SIG-M5 treated with dmso at 0.1 percent for 504 hours (cell line): ENCODE results near the gene ZNF891.

ENCODE experiments used
- DNase-seq: peaks from one replicate; lab custom pipeline; 2025; ENCODE audit not compliant: unreplicated experiment; lab: John Stamatoyannopoulos, UW

ZNF891 gene

GRCh38 chr12:133130038-133130807 is at the start of gene ZNF891, which contains the start of gene ZNF10:
Gene ZNF891, minus strand, starts transcription at chr12:133130274. Its CDS starts 8,356 bp downstream, at chr12:133121918.
Gene ZNF10, plus strand, starts transcription at chr12:133130627. Its CDS starts 13,866 bp downstream, at chr12:133144493.
- DNase-seq, result peak; percentile 83

DNA sequence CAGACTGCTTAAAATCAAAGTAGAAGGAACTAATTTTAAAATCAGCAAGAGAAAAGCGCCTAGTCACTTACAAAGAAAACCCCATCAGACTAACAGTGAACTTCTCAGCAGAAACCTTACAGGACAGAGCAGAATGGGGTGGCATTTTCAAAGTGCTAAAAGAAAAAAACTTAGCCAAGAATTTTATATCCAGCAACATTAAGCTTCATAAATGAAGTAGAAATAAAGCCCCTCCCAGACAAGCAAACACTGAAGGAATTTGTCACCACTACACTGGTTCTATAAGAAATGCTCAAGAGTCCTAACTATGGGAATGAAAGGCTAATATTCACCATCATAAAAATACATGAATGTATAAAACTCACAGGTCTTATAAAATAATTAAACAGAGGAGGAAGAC is 44.8 kb upstream of the ZNF891 start:
- DNase-seq, result no peak

GRCh38 chr12:133172491-133172890 is 42.4 kb upstream of the ZNF891 start:
- no peak for DNase-seq

DNA sequence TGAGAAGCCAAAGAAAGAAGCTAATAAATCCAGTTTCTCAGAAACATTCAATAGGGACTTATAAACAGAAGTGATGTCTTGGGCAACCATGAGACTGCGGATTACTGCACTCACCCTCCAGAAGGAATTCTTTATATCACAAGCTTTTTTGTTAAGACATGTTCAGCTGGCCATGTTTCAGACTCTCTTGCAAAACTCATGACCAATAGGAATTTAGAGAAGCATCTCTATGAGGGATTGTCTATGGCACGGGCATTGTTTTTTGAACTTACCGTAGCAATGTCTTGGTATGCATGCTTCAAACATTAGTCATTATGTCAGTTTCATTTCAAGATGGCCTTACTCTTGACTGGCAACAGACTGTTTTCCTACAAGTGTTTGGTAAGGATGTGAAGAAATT is 35.7 kb upstream of the ZNF891 start:
- no peak for DNase-seq

DNA sequence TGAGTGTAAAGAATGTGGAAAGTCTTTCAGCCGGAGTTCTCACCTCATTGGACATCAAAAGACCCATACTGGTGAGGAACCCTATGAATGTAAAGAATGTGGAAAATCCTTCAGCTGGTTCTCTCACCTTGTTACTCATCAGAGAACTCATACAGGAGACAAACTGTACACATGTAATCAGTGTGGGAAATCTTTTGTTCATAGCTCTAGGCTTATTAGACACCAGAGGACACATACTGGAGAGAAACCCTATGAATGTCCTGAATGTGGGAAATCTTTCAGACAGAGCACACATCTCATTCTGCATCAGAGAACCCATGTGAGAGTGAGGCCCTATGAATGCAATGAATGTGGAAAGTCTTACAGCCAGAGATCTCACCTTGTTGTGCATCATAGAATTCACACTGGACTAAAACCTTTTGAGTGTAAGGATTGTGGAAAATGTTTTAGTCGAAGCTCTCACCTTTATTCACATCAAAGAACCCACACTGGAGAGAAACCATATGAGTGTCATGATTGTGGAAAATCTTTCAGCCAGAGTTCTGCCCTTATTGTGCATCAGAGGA is 26.1 kb upstream of the ZNF891 start:
- no peak for DNase-seq

GRCh38 chr12:133145981-133146380 is 15.9 kb upstream of the ZNF891 start:
- no peak for DNase-seq

DNA sequence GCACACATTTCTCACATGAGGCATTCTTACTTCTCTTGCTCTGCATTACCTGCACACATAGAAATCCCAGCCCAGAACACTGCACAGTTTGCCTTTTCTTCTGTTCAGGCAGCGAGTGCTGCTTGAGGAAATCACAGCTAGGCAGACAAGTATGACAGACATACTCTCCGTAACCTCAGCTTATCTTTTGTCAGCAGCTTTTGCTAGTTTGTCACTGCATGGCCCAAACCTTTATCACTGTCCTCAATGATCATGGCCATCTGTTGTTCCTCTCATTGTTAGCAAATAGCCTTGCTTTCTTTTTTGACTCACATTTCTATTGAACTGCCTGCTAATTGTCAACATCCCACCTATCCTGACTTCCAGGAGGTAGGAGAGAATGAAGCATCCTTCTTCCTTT is 5.7 kb upstream of the ZNF891 start:
- DNase-seq, result no peak

DNA sequence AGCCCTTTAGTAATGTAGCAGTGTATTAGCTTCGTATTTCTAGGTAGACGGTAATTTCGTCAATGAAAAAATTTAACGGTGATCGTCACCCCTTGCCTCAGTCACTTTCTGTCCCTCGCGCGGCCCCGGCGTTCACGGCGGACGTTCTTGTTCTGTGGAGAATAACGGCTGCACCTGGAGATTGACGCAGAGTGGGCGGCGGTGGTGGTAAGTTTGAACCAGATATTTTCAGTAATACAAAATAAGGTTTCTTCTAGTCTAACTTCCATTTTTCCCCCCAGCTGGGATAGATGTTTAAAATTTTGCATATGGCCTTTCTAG is 694 bp upstream of the ZNF891 start:
- no peak for DNase-seq

DNA sequence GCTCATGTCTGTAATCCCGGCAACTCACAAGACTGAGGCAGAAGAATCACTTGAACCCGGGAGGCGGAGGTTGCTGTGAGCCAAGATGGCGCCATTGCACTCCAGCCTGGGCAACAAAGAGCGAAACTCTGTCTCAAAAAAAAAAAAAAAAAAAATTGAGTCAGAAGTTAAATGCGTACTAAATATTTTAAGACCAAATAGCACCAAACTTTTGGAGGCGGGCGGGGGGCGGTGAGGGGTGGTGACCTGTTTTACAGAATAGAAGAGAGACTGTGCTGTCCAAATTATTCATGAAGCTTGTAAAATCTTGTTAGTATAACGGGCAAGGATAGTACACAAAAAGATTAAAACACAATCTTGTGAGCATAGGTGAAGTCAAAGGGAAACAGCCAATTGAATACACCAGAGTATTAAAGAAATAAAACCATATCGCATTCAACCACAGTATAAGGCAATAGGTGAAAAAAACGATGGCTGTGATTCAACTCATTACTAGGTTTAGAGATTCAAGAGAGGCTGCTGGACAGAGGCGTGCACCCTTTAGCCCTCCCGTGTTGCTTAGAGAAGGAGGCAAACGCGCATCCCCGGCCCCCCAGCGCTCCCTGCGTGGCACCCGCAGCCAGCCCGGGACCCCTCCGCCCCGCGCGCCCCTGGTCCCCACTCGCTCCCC is 571 bp downstream of the ZNF891 start:
- peak; percentile 35 for DNase-seq

GRCh38 chr12:133124674-133125073 is 5.4 kb downstream of the ZNF891 start:
- DNase-seq, result no peak

GRCh38 chr12:133120385-133121191 is 9.5 kb downstream of the ZNF891 start:
- no peak for DNase-seq

DNA sequence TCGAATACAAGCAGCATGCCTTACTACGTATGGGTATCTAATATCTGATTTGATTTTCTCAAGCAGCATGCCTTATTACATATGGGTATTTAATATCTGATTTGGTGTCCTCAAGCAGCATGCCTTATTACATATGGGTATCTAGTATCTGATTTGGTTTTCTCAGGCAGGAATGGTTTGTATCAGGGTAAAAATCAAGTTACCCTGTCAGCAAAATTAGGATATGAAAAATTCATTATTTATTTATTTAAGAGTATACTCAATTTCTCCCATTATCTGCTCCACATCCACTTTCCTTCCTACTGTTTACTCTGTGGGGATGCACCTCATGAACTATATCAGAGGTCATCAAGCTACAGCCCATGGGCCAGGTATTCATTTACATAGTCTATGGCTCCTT is 21.9 kb downstream of the ZNF891 start:
- DNase-seq, result no peak

DNA sequence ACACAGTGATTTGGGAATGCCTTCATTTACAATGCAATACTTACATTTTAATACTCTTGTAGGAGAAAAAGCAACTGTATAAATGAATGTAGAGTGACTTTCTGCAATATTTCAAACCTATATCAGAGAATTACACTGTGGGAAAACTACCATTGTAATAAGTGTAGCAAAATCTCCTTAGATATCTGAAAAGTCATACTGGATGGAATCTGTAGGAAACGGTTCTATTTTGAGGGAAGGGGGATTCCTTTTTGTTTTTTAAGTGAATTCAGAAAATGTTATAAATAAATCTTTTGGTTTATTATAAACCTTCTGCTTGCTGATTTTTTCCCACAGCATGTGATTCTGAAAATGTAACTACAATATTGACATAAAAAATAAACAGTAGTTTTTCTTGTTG is 23.0 kb downstream of the ZNF891 start:
- no peak for DNase-seq

GRCh38 chr12:133106253-133106652 is 23.8 kb downstream of the ZNF891 start:
- peak; percentile 20 for DNase-seq

DNA sequence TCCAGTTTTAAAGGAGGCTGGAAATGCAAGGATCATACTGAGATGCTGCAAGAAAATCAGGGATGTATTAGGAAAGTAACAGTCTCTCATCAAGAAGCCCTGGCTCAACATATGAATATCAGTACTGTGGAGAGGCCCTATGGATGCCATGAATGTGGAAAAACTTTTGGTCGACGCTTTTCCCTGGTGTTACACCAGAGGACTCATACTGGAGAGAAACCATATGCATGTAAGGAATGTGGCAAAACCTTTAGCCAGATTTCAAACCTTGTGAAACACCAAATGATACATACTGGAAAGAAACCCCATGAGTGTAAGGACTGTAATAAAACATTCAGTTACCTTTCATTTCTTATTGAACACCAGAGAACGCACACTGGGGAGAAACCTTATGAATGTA is 24.5 kb downstream of the ZNF891 start:
- DNase-seq, result no peak

DNA sequence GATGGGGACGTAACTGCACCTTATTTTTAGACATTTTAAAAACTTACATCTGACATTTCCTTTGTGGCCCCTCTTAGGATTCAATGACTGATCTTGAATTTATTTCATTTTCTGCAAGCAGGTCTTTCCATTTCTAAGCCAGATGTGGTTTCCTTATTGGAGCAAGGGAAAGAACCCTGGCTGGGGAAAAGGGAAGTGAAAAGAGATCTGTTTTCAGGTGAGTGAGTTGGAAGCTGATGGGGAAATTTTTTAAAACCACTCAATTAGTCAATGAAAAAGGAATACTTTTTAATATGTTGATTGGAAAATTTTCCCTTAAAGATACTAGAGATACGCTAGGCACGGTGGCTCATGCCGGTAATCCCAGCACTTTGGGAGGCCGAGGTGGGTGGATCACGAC is 46.7 kb downstream of the ZNF891 start:
- no peak for DNase-seq

DNA sequence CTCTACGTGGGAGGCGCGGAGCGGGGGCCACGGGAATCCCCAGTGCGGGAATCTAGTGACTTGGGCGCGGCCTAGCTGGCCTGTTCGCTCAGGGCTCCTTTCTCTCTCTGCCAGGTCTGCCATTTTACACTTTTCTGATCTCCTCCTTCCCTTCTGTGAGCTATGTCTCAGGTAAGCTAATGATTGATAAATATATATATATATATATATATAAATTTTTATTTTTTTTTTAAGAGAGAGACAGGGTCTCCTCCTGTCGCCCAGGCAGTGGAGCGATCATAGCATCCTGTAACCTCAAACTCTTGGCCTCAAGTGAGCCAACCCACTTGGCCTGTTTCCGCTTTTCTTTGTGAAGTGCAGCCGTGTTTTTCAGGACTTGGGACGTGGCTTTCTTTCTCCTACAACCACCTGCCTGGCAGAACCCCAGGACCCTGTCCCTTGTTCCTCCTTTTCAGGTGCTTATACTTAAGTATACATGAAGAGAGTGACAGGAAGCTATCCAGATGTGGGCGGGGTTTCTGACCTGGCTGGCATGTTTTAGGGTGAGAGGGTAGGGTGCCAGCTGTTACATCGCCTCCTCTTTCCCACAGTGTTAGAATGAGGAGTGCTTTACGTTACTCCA is 48.8 kb downstream of the ZNF891 start:
- DNase-seq, result peak; percentile 70

DNA sequence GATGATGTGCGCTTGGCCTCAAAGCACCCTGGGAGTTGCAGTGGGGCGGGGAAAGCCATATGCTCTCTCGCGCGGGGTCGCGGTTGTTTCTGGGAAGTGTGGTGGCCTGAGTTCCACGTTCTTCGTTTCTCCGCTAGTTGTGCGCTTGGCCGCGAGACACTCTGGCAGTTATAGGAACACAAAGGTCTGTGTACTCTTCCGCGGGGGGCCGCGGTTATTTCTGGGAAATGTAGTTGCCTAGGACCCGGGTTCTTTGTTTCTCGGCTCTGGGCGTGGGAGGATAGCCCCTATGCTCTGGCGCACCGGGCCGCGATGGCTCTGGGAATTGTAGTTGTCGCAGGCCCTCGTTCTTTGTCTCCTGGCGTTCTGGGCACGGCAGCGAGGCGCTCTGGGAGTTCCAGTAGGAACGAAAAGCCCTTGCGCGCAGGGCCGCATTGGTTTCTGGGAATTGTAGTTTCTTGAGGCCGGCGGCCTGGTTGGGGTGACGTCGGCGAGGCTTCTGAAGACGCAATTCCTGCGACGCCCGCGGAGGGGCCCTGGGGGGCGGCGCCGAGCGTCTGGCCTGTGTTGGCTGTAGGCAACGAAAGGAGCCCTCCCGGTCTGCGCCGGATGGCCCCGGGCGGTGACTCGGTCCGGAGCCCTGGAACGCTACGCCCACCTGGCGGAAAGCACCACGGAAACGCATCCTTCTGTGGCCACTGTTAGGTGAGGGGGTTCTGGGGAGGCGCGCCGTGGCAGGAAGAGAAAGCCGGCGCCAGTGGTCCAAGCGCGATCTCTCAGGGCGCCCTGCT is 49.5 kb downstream of the ZNF891 start, which contains the start of gene ZNF140:
TSS of gene ZNF140 (plus strand) at position 556 of the 791 bp plus-strand sequence. CDS start 398 bp downstream, outside the sequence.
- peak; percentile 96 for DNase-seq

DNA sequence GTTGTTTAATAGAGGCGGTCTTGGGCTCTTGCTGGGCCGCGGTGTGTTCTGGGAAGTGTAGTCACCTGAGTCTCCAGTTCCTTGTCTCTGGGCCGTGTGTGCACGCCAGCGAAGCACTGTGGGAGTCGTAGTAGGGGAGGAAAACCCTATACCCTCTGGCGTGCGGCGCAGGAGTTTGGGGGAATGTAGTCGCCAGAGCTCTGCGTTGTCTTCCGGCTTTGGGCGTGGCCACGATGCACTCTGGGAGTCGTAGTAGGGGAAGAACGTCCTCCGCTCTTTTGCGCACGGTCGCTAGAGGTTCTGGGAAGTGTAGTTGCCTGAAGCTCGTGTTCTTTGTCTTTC is 50.1 kb downstream of the ZNF891 start:
- peak; percentile 100 for DNase-seq

- no peak for DNase-seq
Observed at GRCh38 chr12:133073836-133074235, 56.2 kb downstream of the ZNF891 start.
